Right lobe of liver (tissue), 6 donors: ENCODE results near the gene DPP7. TPM values are rescaled to one million over a fixed set of nuclear protein-coding genes. Genes with fewer than 3 reads are reported as not detected.

Experiments used
- ATAC-seq, 4 donors: fragments of 200-7000 bp; cut with Tn5 transposase; one replicate each; pipeline ENCODE4 v1.9.1; 2020; ENCODE audit warnings: mild to moderate bottlenecking in 4 of 4, moderate library complexity in 4 of 4
- DNase-seq, 3 donors: peaks; one replicate each; pipeline ENCODE4 v3.0.0-alpha.2; 2020
- H3K27ac ChIP-seq, 3 donors: fragments of 200-600 bp; one replicate each; pipeline ENCODE4 v1.8.0; 2022
- H3K27me3 ChIP-seq, 2 donors: fragments of 200-600 bp; one replicate each; pipeline ENCODE4 v1.8.0; 2022
- H3K36me3 ChIP-seq, 4 donors: fragments of 200-600 bp; sonication (generic) in 1 of 4; one replicate each; pipeline versions ENCODE4 v1.5.1 to v1.8.0; 2017 to 2022; ENCODE audit warnings: control low read depth in 1 of 4
- H3K4me1 ChIP-seq, 4 donors: fragments of 200-600 bp; sonication (generic) in 1 of 4; one replicate each; pipeline versions ENCODE4 v1.5.1 to v1.8.0; 2017 to 2022; ENCODE audit warnings: control low read depth in 1 of 4
- H3K4me3 ChIP-seq, 3 donors: fragments of 200-600 bp; one replicate each; pipeline ENCODE4 v1.8.0; 2022
- H3K9me3 ChIP-seq, 4 donors: fragments of 200-600 bp; sonication (generic) in 1 of 4; one replicate each; pipeline versions ENCODE4 v1.5.1 to v1.8.0; 2017 to 2022; ENCODE audit warnings: control low read depth in 1 of 4
- CTCF ChIP-seq, 4 donors: fragments of 200-600 bp in 3 of 4; fragments of 450-650 bp in 1 of 4; IDR thresholded peaks; one replicate each; pipeline versions ENCODE4 v1.5.1 to v1.8.0; 2016 to 2022; ENCODE audit warnings: antibody characterized with exemption in 4 of 4, mild to moderate bottlenecking in 2 of 4
- POLR2A ChIP-seq: fragments of 450-650 bp; IDR thresholded peaks from one replicate; pipeline ENCODE4 v1.6.1; 2017; ENCODE audit warnings: antibody characterized with exemption, mild to moderate bottlenecking
- WGBS: methylation state at CpG from one replicate; pipeline ENCODE4 v1.1.6; 2018; ENCODE audit warnings: low coverage, low lambda C conversion rate; ENCODE audit not compliant: insufficient coverage; ENCODE audit errors: missing lambda C conversion rate; 5-methylcytosine and 5-hydroxymethylcytosine counted together
- intact Hi-C, 2 donors: fragments of 100-400 bp; cut with DNase I; formaldehyde crosslinking; loops; one replicate each; pipeline versions ENCODE4 v1.11.2 to v1.14.1; 2022
- total RNA-seq, 6 experiments: library from RNA; depleted of rRNA in 2 of 6; stranded (reverse); fragments of >200 nt in 2 of 6; fragmentation: NEBNext Ultra II Directional in 3 of 6; extraction: Animal tissue kit (Norgen Biotek cat#: 25700) in 3 of 6; gene quantifications; one replicate each; pipeline versions ENCODE4 v1.1.0 to v1.2.4, GENCODE V29; 2016 to 2023
- donor health status: DM: no; HTN: yes; CAD: no.
- donor health status: DM: no; HTN: no; CAD: no.
- donor health status: DM: no; HTN: no; CAD: no.
- donor health status: DM: no; HTN: yes; CAD: no.
- donor health status: DM: no; HTN: yes; CAD: no.

Gene DPP7
- total RNA-seq, 6 experiments from 2014 or later, result 62.2 to 86.2 (median 66.2) TPM

- no peak for ATAC-seq
Observed at GRCh38 chr9:137161558-137162486, 47.3 kb upstream of the DPP7 start.

GRCh38 chr9:137160716-137161557, 46.4 kb upstream of the DPP7 start:
- 23% methylated on average over 13 of the region's 56 CpGs for WGBS
- Histone ChIP-seq H3K4me3 (no peak overlapping the region), H3K9me3 (no peaks in the 10 kb centered on the region), H3K4me1 (peaks cover 0 to 6% (median 0%) of the 10 kb centered on the region in 4 donors), H3K36me3 (no peaks in the 10 kb centered on the region), H3K27me3 (peaks cover 6 to 41% of the 10 kb centered on the region in 2 donors), H3K27ac (no peak overlapping the region)
- ATAC-seq (no peak), DNase-seq (no peak)
- intact Hi-C loops, result loop anchor here in 1 of 2 donors (10.0 kb wide), 1 partner anchor 614 kb away; no protein-coding TSS in a partner anchor
- TF ChIP-seq POLR2A, result no peak
- no peak for TF ChIP-seq CTCF (IDR thresholded peaks at IDR 0.05)

More at GRCh38 chr9:137161558-137162486, 47.3 kb upstream of the DPP7 start:
- Histone ChIP-seq H3K9me3 (no peaks in the 10 kb centered on the region), H3K36me3 (no peaks in the 10 kb centered on the region), H3K4me1 (peaks cover 0 to 6% (median 0%) of the 10 kb centered on the region in 4 donors), H3K27me3 (peaks cover 6 to 42% of the 10 kb centered on the region in 2 donors), H3K27ac (no peak overlapping the region), H3K4me3 (no peak overlapping the region)
- WGBS, result 13% methylated on average over 12 of the region's 71 CpGs
- TF ChIP-seq CTCF (IDR thresholded peaks at IDR 0.05) (no peak), POLR2A (no peak)
- no peak for DNase-seq
- intact Hi-C loops, result loop anchor here in 1 of 2 donors (10.0 kb wide), 1 partner anchor 613 kb away; no protein-coding TSS in a partner anchor

GRCh38 chr9:137160054-137160425, 45.5 kb upstream of the DPP7 start:
- no peak overlapping the region for H3K27ac ChIP-seq
- WGBS, result 52% methylated on average over 12 of the region's 17 CpGs
- H3K4me3 ChIP-seq, result no peak overlapping the region
- intact Hi-C loops, result loop anchor here in 1 of 2 donors (10.0 kb wide), 1 partner anchor 615 kb away; no protein-coding TSS in a partner anchor
- TF ChIP-seq CTCF (IDR thresholded peaks at IDR 0.05) (no peak), POLR2A (no peak)
- peaks cover 6 to 32% of the 10 kb centered on the region in 2 donors for H3K27me3 ChIP-seq
- no peaks in the 10 kb centered on the region for H3K36me3 ChIP-seq
- no peaks in the 10 kb centered on the region for H3K9me3 ChIP-seq
- ATAC-seq (no peak), DNase-seq (no peak)
- peaks cover 0 to 6% (median 0%) of the 10 kb centered on the region in 4 donors for H3K4me1 ChIP-seq
